BLaER1 treated with 17β-estradiol and CSF1 and Interleukin-3, amounts not matched to agents 10 nM and 100 nM (cell line): ENCODE results near the gene MYO1G.

Experiments
- H3K27ac ChIP-seq, 11 experiments: shearing (Covaris generic); formaldehyde crosslinking; 2 replicates each; pipeline ENCODE4 v1.8.1; 2022
- H3K27me3 ChIP-seq, 11 experiments: shearing (Covaris generic); formaldehyde crosslinking; 2 replicates each; pipeline ENCODE4 v1.8.1; 2022
- H3K36me3 ChIP-seq, 11 experiments: shearing (Covaris generic); formaldehyde crosslinking; 2 replicates each; pipeline ENCODE4 v1.8.1; 2022
- H3K4me1 ChIP-seq, 10 experiments: shearing (Covaris generic); formaldehyde crosslinking; 2 replicates each; pipeline ENCODE4 v1.8.1; 2022
- H3K4me2 ChIP-seq, 11 experiments: shearing (Covaris generic); formaldehyde crosslinking; 2 replicates each; pipeline ENCODE4 v1.8.1; 2022
- H3K4me3 ChIP-seq, 10 experiments: shearing (Covaris generic); formaldehyde crosslinking; 2 replicates each; pipeline ENCODE4 v1.8.1; 2022
- H3K9ac ChIP-seq, 11 experiments: shearing (Covaris generic); formaldehyde crosslinking; 2 replicates each; pipeline ENCODE4 v1.8.1; 2022
- H3K9me3 ChIP-seq, 11 experiments: shearing (Covaris generic); formaldehyde crosslinking; replicated peaks in 1 of 11; 2 replicates each; pipeline ENCODE4 v1.8.1; 2022
- H4K20me1 ChIP-seq, 11 experiments: shearing (Covaris generic); formaldehyde crosslinking; 2 replicates each; pipeline ENCODE4 v1.8.1; 2022
- Cebpa-rat ChIP-seq, 11 experiments: shearing (Covaris generic); IDR thresholded peaks; 2 replicates each; pipeline ENCODE4 v1.8.1; 2022

The MYO1G gene

GRCh38 chr7:44920119-44920518 is 58.7 kb downstream of the MYO1G start:
- TF ChIP-seq Cebpa-rat (IDR thresholded peaks at IDR 0.05), result no peak

GRCh38 chr7:44918029-44918428 is 60.8 kb downstream of the MYO1G start:
- no peaks in the 10 kb centered on the region for H3K36me3 ChIP-seq
- H3K4me1 ChIP-seq, result peaks cover 0 to 25% (median 9%) of the 10 kb centered on the region in 10 experiments; a peak in 13 of 20 replicates

More at GRCh38 chr7:44920119-44920518, 58.7 kb downstream of the MYO1G start:
- H3K9ac ChIP-seq, result no peak overlapping the region
- H3K27me3 ChIP-seq, result no peaks in the 10 kb centered on the region
- H3K36me3 ChIP-seq, result no peaks in the 10 kb centered on the region
- H3K4me1 ChIP-seq, result peaks cover 0 to 19% (median 9%) of the 10 kb centered on the region in 10 experiments; a peak in 13 of 20 replicates
- no peak overlapping the region for H3K27ac ChIP-seq
- H3K4me3 ChIP-seq, result no peak overlapping the region
- peaks cover 0 to 15% (median 5%) of the 10 kb centered on the region in 11 experiments; a peak in 10 of 22 replicates for H3K9me3 ChIP-seq
- no peaks in the 10 kb centered on the region for H4K20me1 ChIP-seq
- H3K4me2 ChIP-seq, result peak overlapping the region in 7 of 11 experiments; percentile 4 to 55 (median 16); a peak in 8 of 22 replicates

GRCh38 chr7:44917465-44917864 is 61.4 kb downstream of the MYO1G start:
- H3K4me2 ChIP-seq, result no peak overlapping the region
- no peaks in the 10 kb centered on the region for H3K27me3 ChIP-seq
- TF ChIP-seq Cebpa-rat (IDR thresholded peaks at IDR 0.05), result no peak
- no peak overlapping the region for H3K4me3 ChIP-seq
- no peaks in the 10 kb centered on the region for H4K20me1 ChIP-seq
- no peak overlapping the region for H3K27ac ChIP-seq
- peaks cover 4 to 26% (median 14%) of the 10 kb centered on the region in 10 experiments for H3K4me1 ChIP-seq
- H3K9me3 ChIP-seq, result peaks cover 0 to 11% (median 5%) of the 10 kb centered on the region in 11 experiments; a peak in 8 of 22 replicates
- H3K36me3 ChIP-seq, result no peaks in the 10 kb centered on the region
- no peak overlapping the region for H3K9ac ChIP-seq

More at GRCh38 chr7:44918029-44918428, 60.8 kb downstream of the MYO1G start:
- Histone ChIP-seq H3K27ac (no peak overlapping the region), H3K9me3 (peaks cover 0 to 11% (median 5%) of the 10 kb centered on the region in 11 experiments; a peak in 9 of 22 replicates), H4K20me1 (no peaks in the 10 kb centered on the region), H3K9ac (no peak overlapping the region), H3K4me2 (no peak overlapping the region), H3K27me3 (no peaks in the 10 kb centered on the region), H3K4me3 (no peak overlapping the region)
- no peak for TF ChIP-seq Cebpa-rat (IDR thresholded peaks at IDR 0.05)

GRCh38 chr7:44914992-44915607 is 63.7 kb downstream of the MYO1G start:
- H4K20me1 ChIP-seq, result no peaks in the 10 kb centered on the region
- peak overlapping the region in 4 of 11 experiments; percentile 9 to 50 (median 26); a peak in 6 of 22 replicates for H3K4me2 ChIP-seq
- no peak for TF ChIP-seq Cebpa-rat (IDR thresholded peaks at IDR 0.05)
- peaks cover 0 to 4% (median 0%) of the 10 kb centered on the region in 11 experiments; a peak in 1 of 22 replicates for H3K9me3 ChIP-seq
- H3K4me3 ChIP-seq, result no peak overlapping the region
- no peaks in the 10 kb centered on the region for H3K36me3 ChIP-seq
- H3K27me3 ChIP-seq, result no peaks in the 10 kb centered on the region
- H3K27ac ChIP-seq, result peak overlapping the region in 2 of 11 experiments; percentile 32 to 40; a peak in 3 of 22 replicates
- 0 out of 22 replicates have a peak overlapping the region, but pooled peaks of 1 of the 11 experiments have one; percentile 26 for H3K9ac ChIP-seq
- H3K4me1 ChIP-seq, result peaks cover 12 to 26% (median 18%) of the 10 kb centered on the region in 10 experiments

- H3K4me2 ChIP-seq, result peak overlapping the region; percentile 16 to 63 (median 53); a peak in 17 of 22 replicates
- H3K4me1 ChIP-seq, result peaks cover 10 to 27% (median 15%) of the 10 kb centered on the region in 10 experiments
- peak overlapping the region in 4 of 11 experiments; percentile 15 to 34 (median 30); a peak in 5 of 22 replicates for H3K27ac ChIP-seq
- no peaks in the 10 kb centered on the region for H3K36me3 ChIP-seq
- H3K9ac ChIP-seq, result peak overlapping the region in 4 of 11 experiments; percentile 2 to 43 (median 26); a peak in 2 of 22 replicates
- no peaks in the 10 kb centered on the region for H4K20me1 ChIP-seq
- H3K9me3 ChIP-seq, result peaks cover 0 to 4% (median 0%) of the 10 kb centered on the region in 11 experiments; a peak in 1 of 22 replicates
- H3K27me3 ChIP-seq, result no peaks in the 10 kb centered on the region
- TF ChIP-seq Cebpa-rat (IDR thresholded peaks at IDR 0.05), result no peak
- no peak overlapping the region for H3K4me3 ChIP-seq
Observed at GRCh38 chr7:44912775-44913347, 66.0 kb downstream of the MYO1G start.
